HG03108 (cell line): Measurements from ENCODE around the gene TMPRSS13.

Experiments used
- ATAC-seq: cut with Tn5 transposase; IDR thresholded peaks from one replicate; pipeline ENCODE4 v1.9.1; 2021; ENCODE audit warnings: moderate library complexity; ENCODE audit not compliant: unreplicated experiment

TMPRSS13 gene

GRCh38 chr11:117914398-117914761, 14.8 kb downstream of the TMPRSS13 start:
- no peak for ATAC-seq

GRCh38 chr11:117913736-117914397, 15.3 kb downstream of the TMPRSS13 start:
- ATAC-seq = no peak

- no peak for ATAC-seq
Observed at GRCh38 chr11:117912497-117912896, 16.7 kb downstream of the TMPRSS13 start.

- no peak for ATAC-seq
Observed at GRCh38 chr11:117911694-117912093, 17.5 kb downstream of the TMPRSS13 start.

GRCh38 chr11:117910941-117911655, 18.1 kb downstream of the TMPRSS13 start:
- ATAC-seq = no peak

GRCh38 chr11:117910525-117910924, 18.7 kb downstream of the TMPRSS13 start:
- no peak for ATAC-seq

- no peak for ATAC-seq
Observed at GRCh38 chr11:117909611-117910382, 19.4 kb downstream of the TMPRSS13 start.

GRCh38 chr11:117908959-117909610, 20.1 kb downstream of the TMPRSS13 start:
- no peak for ATAC-seq

GRCh38 chr11:117908109-117908895, 20.9 kb downstream of the TMPRSS13 start:
- ATAC-seq = no peak

- ATAC-seq = no peak
Observed at GRCh38 chr11:117907276-117908108, 21.7 kb downstream of the TMPRSS13 start.

GRCh38 chr11:117906710-117907109, 22.5 kb downstream of the TMPRSS13 start:
- no peak for ATAC-seq

- ATAC-seq = no peak
Observed at GRCh38 chr11:117906126-117906525, 23.1 kb downstream of the TMPRSS13 start.

- ATAC-seq = no peak
Observed at GRCh38 chr11:117905524-117905923, 23.7 kb downstream of the TMPRSS13 start.

GRCh38 chr11:117903505-117904382, 25.5 kb downstream of the TMPRSS13 start:
- no peak for ATAC-seq

- no peak for ATAC-seq
Observed at GRCh38 chr11:117902001-117902845, 27.0 kb downstream of the TMPRSS13 start.

GRCh38 chr11:117901601-117902000, 27.6 kb downstream of the TMPRSS13 start:
- no peak for ATAC-seq

GRCh38 chr11:117900720-117901440, 28.3 kb downstream of the TMPRSS13 start:
- ATAC-seq = no peak
